ENCODE data around the gene MFSD11.

- TF ChIP-seq POLR2AphosphoS5 (IDR thresholded peaks at IDR 0.05) (no peak), CTCF (IDR thresholded peaks at IDR 0.05) (no peak), EP300 (IDR thresholded peaks at IDR 0.05) (no peak), POLR2A (IDR thresholded peaks at IDR 0.05) (no peak)
Observed at GRCh38 chr17:76707985-76708807, 29.7 kb upstream of the MFSD11 start.

Data from upper lobe of left lung (tissue), 4 donors.